PC-9 (cell line): Measurements from ENCODE around the gene SAP25.
"Not testable (repeated sequence)": the region's sequence is repeated elsewhere in the genome, so short reads cannot be mapped to it uniquely, and the experiment has no call there.

Experiments
- EZH2 ChIP-seq: fragments of 200-600 bp; sonication (generic); IDR thresholded peaks from 2 replicates; pipeline ENCODE4 v1.8.0; 2017; ENCODE audit warnings: antibody characterized with exemption, low read depth
- TF ChIP-seq, protein P1 (sequence below): fragments of 200-600 bp; sonication (generic); conservative IDR thresholded peaks from 2 replicates; pipeline ENCODE4 v1.6.1; 2017; ENCODE audit warnings: mixed run types, antibody characterized with exemption, mild to moderate bottlenecking, moderate library complexity

DNA sequence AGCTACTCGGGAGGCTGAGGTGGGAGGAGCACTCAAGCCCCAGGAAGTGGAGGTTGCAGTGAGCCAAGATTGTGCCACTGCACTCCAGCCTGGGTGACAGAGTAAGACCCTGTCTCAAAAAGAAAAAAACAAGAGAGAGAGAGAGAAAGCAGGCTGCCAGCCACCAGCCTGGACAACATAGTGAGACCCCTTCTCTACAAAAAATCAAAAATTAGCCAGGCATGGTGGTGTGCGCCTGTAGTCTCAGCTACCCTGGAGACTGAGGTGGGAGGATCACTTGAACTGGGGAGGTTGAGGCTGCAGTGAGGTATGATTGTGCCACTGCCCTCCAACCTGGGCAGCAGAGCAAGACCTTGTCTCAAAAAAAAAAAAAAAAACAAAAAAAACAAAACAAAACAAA lies 37.0 kb downstream of the SAP25 start:
- TF ChIP-seq, protein P1, sequence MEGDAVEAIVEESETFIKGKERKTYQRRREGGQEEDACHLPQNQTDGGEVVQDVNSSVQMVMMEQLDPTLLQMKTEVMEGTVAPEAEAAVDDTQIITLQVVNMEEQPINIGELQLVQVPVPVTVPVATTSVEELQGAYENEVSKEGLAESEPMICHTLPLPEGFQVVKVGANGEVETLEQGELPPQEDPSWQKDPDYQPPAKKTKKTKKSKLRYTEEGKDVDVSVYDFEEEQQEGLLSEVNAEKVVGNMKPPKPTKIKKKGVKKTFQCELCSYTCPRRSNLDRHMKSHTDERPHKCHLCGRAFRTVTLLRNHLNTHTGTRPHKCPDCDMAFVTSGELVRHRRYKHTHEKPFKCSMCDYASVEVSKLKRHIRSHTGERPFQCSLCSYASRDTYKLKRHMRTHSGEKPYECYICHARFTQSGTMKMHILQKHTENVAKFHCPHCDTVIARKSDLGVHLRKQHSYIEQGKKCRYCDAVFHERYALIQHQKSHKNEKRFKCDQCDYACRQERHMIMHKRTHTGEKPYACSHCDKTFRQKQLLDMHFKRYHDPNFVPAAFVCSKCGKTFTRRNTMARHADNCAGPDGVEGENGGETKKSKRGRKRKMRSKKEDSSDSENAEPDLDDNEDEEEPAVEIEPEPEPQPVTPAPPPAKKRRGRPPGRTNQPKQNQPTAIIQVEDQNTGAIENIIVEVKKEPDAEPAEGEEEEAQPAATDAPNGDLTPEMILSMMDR, result not testable (repeated sequence)
- not testable (repeated sequence) for TF ChIP-seq EZH2
